Osteocyte (in vitro differentiated cells): ENCODE results near the gene CARD10. TPM values are rescaled to one million over a fixed set of nuclear protein-coding genes. Genes with fewer than 3 reads are reported as not detected.

Experiments
- DNase-seq: peaks from one replicate; pipeline ENCODE4 v3.0.0; 2021; ENCODE audit warnings: mixed read lengths; ENCODE audit not compliant: unreplicated experiment; ENCODE audit errors: extremely low spot score
- H3K27ac Mint-ChIP-seq: one replicate; pipeline ENCODE4 v1.8.0; 2021; ENCODE audit warnings: mild to moderate bottlenecking, mixed read lengths; ENCODE audit not compliant: unreplicated experiment
- H3K27me3 Mint-ChIP-seq: one replicate; pipeline ENCODE4 v1.8.0; 2021; ENCODE audit warnings: mixed read lengths; ENCODE audit not compliant: unreplicated experiment
- H3K36me3 Mint-ChIP-seq: one replicate; pipeline ENCODE4 v1.8.0; 2021; ENCODE audit warnings: mixed read lengths; ENCODE audit not compliant: unreplicated experiment
- H3K4me1 Mint-ChIP-seq: one replicate; pipeline ENCODE4 v1.8.0; 2021; ENCODE audit warnings: mixed read lengths; ENCODE audit not compliant: unreplicated experiment
- H3K4me3 Mint-ChIP-seq: one replicate; pipeline ENCODE4 v1.8.0; 2021; ENCODE audit warnings: mild to moderate bottlenecking, moderate library complexity, mixed read lengths; ENCODE audit not compliant: unreplicated experiment
- H3K9me3 Mint-ChIP-seq: one replicate; pipeline ENCODE4 v1.8.0; 2021; ENCODE audit warnings: mixed read lengths; ENCODE audit not compliant: unreplicated experiment
- CTCF ChIP-seq: fragments of 200-600 bp; sonication (generic); IDR thresholded peaks from 2 replicates; pipeline ENCODE4 v1.5.0; 2021; ENCODE audit warnings: antibody characterized with exemption, mild to moderate bottlenecking, moderate library complexity
- total RNA-seq: library from RNA; stranded (reverse); gene quantifications from 2 replicates; pipeline ENCODE4 v1.2.1, GENCODE V29; 2021

The CARD10 gene
- total RNA-seq, 1 donor from 2014 or later, result 31.5 TPM

- Mint-ChIP-seq H3K36me3 (peaks cover 29% of the 10 kb centered on the region), H3K4me3 (no peak overlapping the region), H3K27me3 (no peaks in the 10 kb centered on the region), H3K4me1 (peaks cover 23% of the 10 kb centered on the region), H3K27ac (no peak overlapping the region), H3K9me3 (no peaks in the 10 kb centered on the region)
- no peak for TF ChIP-seq CTCF
- DNase-seq, result no peak
Measured at GRCh38 chr22:37491559-37492427, 27.4 kb downstream of the CARD10 start.

DNA sequence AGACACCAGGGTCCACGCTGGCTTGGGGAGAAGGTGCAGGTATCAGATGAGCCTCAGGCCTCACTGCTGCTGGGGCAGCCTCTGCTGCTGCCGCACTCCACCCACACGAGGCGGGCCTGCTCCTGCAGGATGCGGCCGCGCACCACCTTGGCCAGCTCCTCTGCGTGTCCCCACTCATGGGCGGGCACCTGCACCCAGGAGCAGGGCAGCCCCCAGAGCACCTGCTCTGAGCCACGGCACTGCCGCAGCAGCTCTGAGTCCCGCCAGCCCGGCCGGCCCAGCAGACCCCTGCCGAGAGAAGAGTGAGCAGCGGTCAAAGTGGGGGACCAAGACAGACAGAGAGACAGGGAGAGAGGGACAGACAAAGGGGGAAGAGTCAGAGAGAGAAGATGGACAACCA, 28.1 kb downstream of the CARD10 start:
- Mint-ChIP-seq H3K27ac (no peak overlapping the region), H3K9me3 (no peaks in the 10 kb centered on the region), H3K27me3 (no peaks in the 10 kb centered on the region), H3K4me1 (peaks cover 24% of the 10 kb centered on the region), H3K4me3 (no peak overlapping the region), H3K36me3 (peaks cover 29% of the 10 kb centered on the region)
- TF ChIP-seq CTCF, result no peak
- DNase-seq, result no peak

DNA sequence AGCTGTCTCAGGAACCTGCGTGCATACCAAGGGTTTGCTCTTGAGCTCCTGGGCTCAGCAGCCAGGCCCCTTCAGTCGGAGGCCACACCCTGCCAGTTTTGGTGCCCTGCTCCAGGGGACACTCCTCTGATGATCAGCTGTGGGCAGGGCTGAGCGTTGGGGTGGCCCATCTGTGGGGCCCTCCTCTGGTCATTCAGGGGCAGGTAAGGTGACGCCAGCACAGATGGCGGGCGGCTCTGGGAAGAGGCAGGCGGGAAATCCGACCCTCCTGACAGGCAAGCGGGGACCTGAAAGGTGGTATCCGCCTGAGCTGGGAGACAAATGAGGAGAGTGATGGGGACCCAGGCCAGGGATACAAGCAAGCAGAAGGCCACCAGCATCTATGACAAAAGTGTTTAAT, 29.2 kb downstream of the CARD10 start:
- peaks cover 23% of the 10 kb centered on the region for H3K4me1 Mint-ChIP-seq
- peaks cover 24% of the 10 kb centered on the region for H3K36me3 Mint-ChIP-seq
- no peaks in the 10 kb centered on the region for H3K9me3 Mint-ChIP-seq
- DNase-seq, result no peak
- no peak overlapping the region for H3K4me3 Mint-ChIP-seq
- TF ChIP-seq CTCF, result no peak
- no peak overlapping the region for H3K27ac Mint-ChIP-seq
- H3K27me3 Mint-ChIP-seq, result no peaks in the 10 kb centered on the region

DNA sequence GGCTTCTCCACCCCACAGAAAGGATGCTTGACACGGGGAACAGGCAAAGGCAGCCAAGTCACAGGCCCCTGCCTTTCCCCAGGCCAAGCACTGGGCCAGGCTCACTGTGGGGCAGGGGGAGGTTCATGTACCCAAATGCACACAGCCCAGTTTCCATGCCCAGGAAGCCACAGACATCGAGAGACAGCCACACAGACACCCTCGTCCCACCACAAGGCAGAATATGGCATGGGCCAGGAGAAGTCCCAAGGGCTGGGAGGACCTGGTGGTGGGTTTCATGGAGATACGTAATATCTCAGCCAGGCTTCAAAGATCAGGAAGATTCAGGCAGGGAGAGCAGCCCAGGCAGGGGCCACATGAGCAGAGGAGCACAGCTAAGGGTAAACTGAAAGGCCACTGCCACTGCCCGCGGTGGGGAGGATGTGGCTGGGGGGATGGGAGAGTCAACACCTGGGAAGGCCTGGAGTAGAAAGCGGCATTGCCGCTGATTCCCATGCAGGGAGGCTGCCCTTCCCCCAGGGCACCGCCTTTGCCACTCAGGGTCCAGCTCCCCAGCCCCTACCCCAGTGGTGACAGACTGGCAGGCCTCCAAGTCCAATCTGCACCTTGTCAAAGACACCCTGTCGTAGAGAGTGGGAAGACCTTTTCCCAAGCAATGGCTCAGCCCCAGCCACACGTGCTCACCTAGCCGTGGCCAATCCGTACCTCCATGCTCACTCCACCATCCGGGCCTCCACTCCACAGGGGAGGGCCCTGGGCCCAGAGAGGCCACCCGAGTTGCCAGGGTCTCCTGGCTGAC, 30.7 kb downstream of the CARD10 start:
- Mint-ChIP-seq H3K4me1 (peaks cover 28% of the 10 kb centered on the region), H3K27me3 (no peaks in the 10 kb centered on the region), H3K27ac (no peak overlapping the region), H3K9me3 (no peaks in the 10 kb centered on the region), H3K4me3 (no peak overlapping the region), H3K36me3 (peaks cover 20% of the 10 kb centered on the region)
- no peak for DNase-seq
- TF ChIP-seq CTCF, result no peak

GRCh38 chr22:37487571-37487970, 31.6 kb downstream of the CARD10 start:
- DNase-seq, result no peak
- H3K4me1 Mint-ChIP-seq, result peaks cover 25% of the 10 kb centered on the region
- no peaks in the 10 kb centered on the region for H3K9me3 Mint-ChIP-seq
- no peaks in the 10 kb centered on the region for H3K27me3 Mint-ChIP-seq
- H3K27ac Mint-ChIP-seq, result no peak overlapping the region
- H3K36me3 Mint-ChIP-seq, result peaks cover 13% of the 10 kb centered on the region
- H3K4me3 Mint-ChIP-seq, result no peak overlapping the region
- TF ChIP-seq CTCF, result no peak
